GM12878 (cell line): ENCODE measurements around the gene URB1. TPM values are rescaled to one million over a fixed set of nuclear protein-coding genes. Genes with fewer than 3 reads are reported as not detected.
A peak's percentile ranks its signal among the peaks of the same experiment; 100 is the strongest.

Source experiments
- CBX5 ChIP-seq: sonication (generic); IDR thresholded peaks from 2 replicates; pipeline ENCODE4 v1.6.1; 2016; ENCODE audit warnings: low read depth, moderate library complexity, mild to moderate bottlenecking, inconsistent platforms
- CREB1 ChIP-seq: IDR thresholded peaks from 2 replicates; pipeline ENCODE4 v1.6.1; 2012; ENCODE audit warnings: low read depth, mild to moderate bottlenecking, inconsistent platforms
- HCFC1 ChIP-seq: fragments of 150-350 bp; IDR thresholded peaks from 2 replicates; pipeline ENCODE4 v1.6.1; 2014; ENCODE audit warnings: low read length
- MTA2 ChIP-seq: fragments of 450-650 bp; IDR thresholded peaks from 2 replicates; pipeline ENCODE4 v1.6.1; 2016; ENCODE audit warnings: low read depth, mild to moderate bottlenecking, moderate library complexity
- MXI1 ChIP-seq: fragments of 150-350 bp; IDR thresholded peaks from 2 replicates; pipeline ENCODE4 v1.6.1; 2011; ENCODE audit warnings: low read depth, mild to moderate bottlenecking, inconsistent platforms, low read length, improper control_type of control experiment
- MYB ChIP-seq: fragments of 150-350 bp; IDR thresholded peaks from 2 replicates; pipeline ENCODE4 v1.6.1; 2014; ENCODE audit warnings: mild to moderate bottlenecking, low read depth, low read length, borderline replicate concordance
- NR2C2 ChIP-seq: IDR thresholded peaks from 2 replicates; pipeline ENCODE4 v1.6.1; 2011; ENCODE audit warnings: borderline replicate concordance, low read depth; ENCODE audit not compliant: control insufficient read depth, insufficient read length
- POLR2A ChIP-seq: IDR thresholded peaks from 2 replicates; pipeline ENCODE4 v1.6.1; 2011; ENCODE audit warnings: low read depth, mild to moderate bottlenecking, low read length
- RB1 ChIP-seq: fragments of 450-650 bp; formaldehyde crosslinking; IDR thresholded peaks from 2 replicates; pipeline ENCODE4 v1.6.1; 2017; ENCODE audit warnings: mild to moderate bottlenecking, borderline replicate concordance
- SMAD1 ChIP-seq: fragments of 450-650 bp; IDR thresholded peaks from 2 replicates; pipeline ENCODE4 v1.6.1; 2018; ENCODE audit warnings: mild to moderate bottlenecking, low read depth; ENCODE audit not compliant: partially characterized antibody
- STAT3 ChIP-seq: IDR thresholded peaks from 2 replicates; pipeline ENCODE4 v1.6.1; 2011; ENCODE audit warnings: low read depth, low read length, improper control_type of control experiment
- WRNIP1 ChIP-seq: IDR thresholded peaks from 2 replicates; pipeline ENCODE4 v1.6.1; 2011; ENCODE audit warnings: low read depth, low read length, improper control_type of control experiment, borderline replicate concordance
- YY1 ChIP-seq: IDR thresholded peaks from 2 replicates; pipeline ENCODE4 v1.6.1; 2011; ENCODE audit warnings: low read depth, mild to moderate bottlenecking, low read length
- ZBED1 ChIP-seq: IDR thresholded peaks from 2 replicates; pipeline ENCODE4 v1.6.1; 2016; ENCODE audit warnings: borderline replicate concordance
- ZZZ3 ChIP-seq: IDR thresholded peaks from 2 replicates; pipeline ENCODE4 v1.6.1; 2011; ENCODE audit warnings: low read depth; ENCODE audit not compliant: control insufficient read depth, insufficient read length
- polyA plus RNA-seq, 11 experiments: library from polyadenylated mRNA; depleted of rRNA in 4 of 11; unstranded in 6 of 11; stranded (reverse) in 5 of 11; fragments of >200 nt; fragmentation: Nextera tagmentation in 4 of 11; fragmentation: Illumina TruSeq in 1 of 11; extraction: Ambion mirVana in 4 of 11; extraction: Trizol in 1 of 11; gene quantifications; 1 replicate in 1 of 11; 2 replicates in 10 of 11; pipeline versions ENCODE4 v1.2.1 to v1.2.3, GENCODE V29; 2011 to 2016; ENCODE audit warnings: inconsistent platforms in 2 of 11, missing spikeins in 2 of 11, low read depth in 1 of 11
- total RNA-seq, 4 experiments: library from RNA; depleted of rRNA in 3 of 4; stranded (reverse); fragments of >200 nt in 3 of 4; fragmentation: Illumina TruSeq in 1 of 4; extraction: Trizol in 1 of 4; gene quantifications; 2 replicates each; pipeline versions ENCODE4 v1.2.1 to v1.2.3, GENCODE V29; 2013 to 2021
- TF ChIP-seq, protein P1 (sequence below): fragments of 450-650 bp; IDR thresholded peaks from 2 replicates; pipeline ENCODE4 v1.6.1; 2017; ENCODE audit warnings: low read depth, mild to moderate bottlenecking, moderate library complexity
- TF ChIP-seq, protein P2 (sequence below): IDR thresholded peaks from 2 replicates; pipeline ENCODE4 v1.6.1; 2012; ENCODE audit warnings: low read depth, low read length, improper control_type of control experiment
- TF ChIP-seq, protein P3 (sequence below): IDR thresholded peaks from 2 replicates; pipeline ENCODE4 v1.6.1; 2012; ENCODE audit warnings: low read depth, low read length, improper control_type of control experiment
- TF ChIP-seq, protein P4 (sequence below): fragments of 450-650 bp; formaldehyde crosslinking; IDR thresholded peaks from 2 replicates; pipeline ENCODE4 v1.4.0; 2020; ENCODE audit warnings: mild to moderate bottlenecking, moderate library complexity

The URB1 gene
- total and polyA plus RNA-seq, 10 of the 15 experiments (the other 5 are each of a cell fraction or from before 2014, with no cell fraction given): 0.56 to 23.2 (median 8.9) TPM

DNA sequence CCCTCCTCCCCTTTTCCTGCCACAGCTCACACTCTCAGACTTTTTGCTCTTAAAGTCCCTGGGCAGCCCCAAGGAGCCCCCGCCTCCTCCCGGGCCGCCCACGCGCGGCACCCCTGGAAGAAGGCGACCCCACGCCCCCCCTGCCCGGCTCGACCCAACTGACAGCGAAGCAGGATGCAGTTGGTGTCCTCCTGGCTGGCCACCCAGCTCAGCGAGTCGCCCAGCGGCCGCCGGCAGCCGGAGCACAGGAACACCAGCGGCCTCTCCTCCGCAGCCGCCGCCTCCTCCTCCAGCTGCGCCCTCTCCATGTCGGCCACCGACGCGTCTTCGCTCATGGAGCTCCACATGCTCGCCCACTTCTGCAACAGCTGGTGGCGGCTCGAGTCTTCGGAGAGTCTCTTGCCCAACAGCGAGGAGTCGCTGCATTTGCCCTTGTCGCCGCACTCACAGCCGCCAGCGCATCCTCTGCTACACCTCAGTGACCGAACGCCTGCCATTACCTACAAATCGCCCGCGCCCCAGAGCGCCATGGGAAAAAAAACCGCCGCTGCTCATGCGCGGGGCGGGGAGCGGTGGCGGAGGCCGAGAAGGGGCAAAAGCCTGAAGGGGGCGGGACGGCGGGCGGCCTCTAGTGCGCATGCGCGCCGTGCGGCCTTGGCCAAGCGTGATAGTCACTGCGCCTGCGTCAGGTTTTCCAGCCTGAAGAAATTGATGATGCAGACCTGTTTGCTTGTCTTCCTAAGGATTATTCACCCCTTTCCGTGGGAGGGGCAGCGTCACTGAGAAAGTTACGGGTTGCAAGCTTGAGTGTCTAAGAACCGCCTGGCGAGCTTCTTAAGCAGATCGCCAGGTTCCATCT is 114.1 kb downstream of the URB1 start, which contains the start of gene MIS18A (continued):
- TF ChIP-seq HCFC1: peak; percentile 64
- TF ChIP-seq MTA2: no peak
- TF ChIP-seq, protein P1, sequence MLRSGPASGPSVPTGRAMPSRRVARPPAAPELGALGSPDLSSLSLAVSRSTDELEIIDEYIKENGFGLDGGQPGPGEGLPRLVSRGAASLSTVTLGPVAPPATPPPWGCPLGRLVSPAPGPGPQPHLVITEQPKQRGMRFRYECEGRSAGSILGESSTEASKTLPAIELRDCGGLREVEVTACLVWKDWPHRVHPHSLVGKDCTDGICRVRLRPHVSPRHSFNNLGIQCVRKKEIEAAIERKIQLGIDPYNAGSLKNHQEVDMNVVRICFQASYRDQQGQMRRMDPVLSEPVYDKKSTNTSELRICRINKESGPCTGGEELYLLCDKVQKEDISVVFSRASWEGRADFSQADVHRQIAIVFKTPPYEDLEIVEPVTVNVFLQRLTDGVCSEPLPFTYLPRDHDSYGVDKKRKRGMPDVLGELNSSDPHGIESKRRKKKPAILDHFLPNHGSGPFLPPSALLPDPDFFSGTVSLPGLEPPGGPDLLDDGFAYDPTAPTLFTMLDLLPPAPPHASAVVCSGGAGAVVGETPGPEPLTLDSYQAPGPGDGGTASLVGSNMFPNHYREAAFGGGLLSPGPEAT: peak; percentile 98
- TF ChIP-seq MYB: no peak
- TF ChIP-seq, protein P2, sequence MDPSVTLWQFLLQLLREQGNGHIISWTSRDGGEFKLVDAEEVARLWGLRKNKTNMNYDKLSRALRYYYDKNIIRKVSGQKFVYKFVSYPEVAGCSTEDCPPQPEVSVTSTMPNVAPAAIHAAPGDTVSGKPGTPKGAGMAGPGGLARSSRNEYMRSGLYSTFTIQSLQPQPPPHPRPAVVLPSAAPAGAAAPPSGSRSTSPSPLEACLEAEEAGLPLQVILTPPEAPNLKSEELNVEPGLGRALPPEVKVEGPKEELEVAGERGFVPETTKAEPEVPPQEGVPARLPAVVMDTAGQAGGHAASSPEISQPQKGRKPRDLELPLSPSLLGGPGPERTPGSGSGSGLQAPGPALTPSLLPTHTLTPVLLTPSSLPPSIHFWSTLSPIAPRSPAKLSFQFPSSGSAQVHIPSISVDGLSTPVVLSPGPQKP: no peak
- TF ChIP-seq WRNIP1: no peak; the same call in 1 of the 2 replicates
- no peak for TF ChIP-seq NR2C2
- TF ChIP-seq RB1: 0 out of 2 replicates have a peak, but pooled peaks have one; percentile 13
- TF ChIP-seq YY1: peak; percentile 89
- TF ChIP-seq SMAD1: no peak
- TF ChIP-seq ZZZ3: no peak
- TF ChIP-seq POLR2A: peak; percentile 89
- TF ChIP-seq, protein P3, sequence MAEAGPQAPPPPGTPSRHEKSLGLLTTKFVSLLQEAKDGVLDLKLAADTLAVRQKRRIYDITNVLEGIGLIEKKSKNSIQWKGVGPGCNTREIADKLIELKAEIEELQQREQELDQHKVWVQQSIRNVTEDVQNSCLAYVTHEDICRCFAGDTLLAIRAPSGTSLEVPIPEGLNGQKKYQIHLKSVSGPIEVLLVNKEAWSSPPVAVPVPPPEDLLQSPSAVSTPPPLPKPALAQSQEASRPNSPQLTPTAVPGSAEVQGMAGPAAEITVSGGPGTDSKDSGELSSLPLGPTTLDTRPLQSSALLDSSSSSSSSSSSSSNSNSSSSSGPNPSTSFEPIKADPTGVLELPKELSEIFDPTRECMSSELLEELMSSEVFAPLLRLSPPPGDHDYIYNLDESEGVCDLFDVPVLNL: peak; percentile 97
- no peak for TF ChIP-seq ZBED1
- TF ChIP-seq CBX5: no peak
- TF ChIP-seq STAT3: no peak
- TF ChIP-seq, protein P4, sequence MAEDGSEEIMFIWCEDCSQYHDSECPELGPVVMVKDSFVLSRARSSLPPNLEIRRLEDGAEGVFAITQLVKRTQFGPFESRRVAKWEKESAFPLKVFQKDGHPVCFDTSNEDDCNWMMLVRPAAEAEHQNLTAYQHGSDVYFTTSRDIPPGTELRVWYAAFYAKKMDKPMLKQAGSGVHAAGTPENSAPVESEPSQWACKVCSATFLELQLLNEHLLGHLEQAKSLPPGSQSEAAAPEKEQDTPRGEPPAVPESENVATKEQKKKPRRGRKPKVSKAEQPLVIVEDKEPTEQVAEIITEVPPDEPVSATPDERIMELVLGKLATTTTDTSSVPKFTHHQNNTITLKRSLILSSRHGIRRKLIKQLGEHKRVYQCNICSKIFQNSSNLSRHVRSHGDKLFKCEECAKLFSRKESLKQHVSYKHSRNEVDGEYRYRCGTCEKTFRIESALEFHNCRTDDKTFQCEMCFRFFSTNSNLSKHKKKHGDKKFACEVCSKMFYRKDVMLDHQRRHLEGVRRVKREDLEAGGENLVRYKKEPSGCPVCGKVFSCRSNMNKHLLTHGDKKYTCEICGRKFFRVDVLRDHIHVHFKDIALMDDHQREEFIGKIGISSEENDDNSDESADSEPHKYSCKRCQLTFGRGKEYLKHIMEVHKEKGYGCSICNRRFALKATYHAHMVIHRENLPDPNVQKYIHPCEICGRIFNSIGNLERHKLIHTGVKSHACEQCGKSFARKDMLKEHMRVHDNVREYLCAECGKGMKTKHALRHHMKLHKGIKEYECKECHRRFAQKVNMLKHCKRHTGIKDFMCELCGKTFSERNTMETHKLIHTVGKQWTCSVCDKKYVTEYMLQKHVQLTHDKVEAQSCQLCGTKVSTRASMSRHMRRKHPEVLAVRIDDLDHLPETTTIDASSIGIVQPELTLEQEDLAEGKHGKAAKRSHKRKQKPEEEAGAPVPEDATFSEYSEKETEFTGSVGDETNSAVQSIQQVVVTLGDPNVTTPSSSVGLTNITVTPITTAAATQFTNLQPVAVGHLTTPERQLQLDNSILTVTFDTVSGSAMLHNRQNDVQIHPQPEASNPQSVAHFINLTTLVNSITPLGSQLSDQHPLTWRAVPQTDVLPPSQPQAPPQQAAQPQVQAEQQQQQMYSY (CRISPR knock-in tag): no peak
- TF ChIP-seq CREB1: no peak
- TF ChIP-seq MXI1: peak; percentile 85
